B cell (primary cell): ENCODE data around the gene IMPA2. TPM values are rescaled to one million over a fixed set of nuclear protein-coding genes. Genes with fewer than 3 reads are reported as not detected.
A peak's percentile ranks its signal among the peaks of the same experiment; 100 is the strongest.

ENCODE experiments used
- ATAC-seq: fragments of 200-7000 bp; cut with Tn5 transposase; one replicate; pipeline ENCODE4 v1.10.0; 2021; ENCODE audit warnings: low read depth, mild to moderate bottlenecking, moderate number of reproducible peaks, moderate library complexity
- CTCF ChIA-PET: fragments of 350-600 bp; sonication (Branson Sonifier 250); formaldehyde crosslinking; loops from one replicate; lab custom pipeline; 2021; ENCODE audit warnings: antibody characterized with exemption, inconsistent platforms; lab: Charles Lee
- POLR2A ChIA-PET: fragments of 350-600 bp; sonication (Branson Sonifier 250); formaldehyde crosslinking; loops from one replicate; lab custom pipeline; 2021; ENCODE audit warnings: antibody characterized with exemption; lab: Charles Lee
- DNase-seq: peaks from one replicate; pipeline ENCODE4 v3.0.0; 2013
- H2AFZ ChIP-seq: 2 replicates; pipeline ENCODE4 v1.6.1; 2012; ENCODE audit warnings: mild to moderate bottlenecking, low read depth, low read length; ENCODE audit not compliant: insufficient read depth, poor library complexity, severe bottlenecking
- H3K27ac ChIP-seq, 2 donors: 1 replicate in 1 of 2; 2 replicates in 1 of 2; pipeline ENCODE4 v1.5.1; 2012 to 2013; ENCODE audit warnings: low read length in 2 of 2, mild to moderate bottlenecking in 2 of 2, moderate library complexity in 1 of 2
- H3K27me3 ChIP-seq, 4 experiments: fragments of 200-600 bp in 1 of 4; sonication (generic) in 1 of 4; replicated peaks in 1 of 4; 1 replicate in 2 of 4; 2 replicates in 2 of 4; pipeline versions ENCODE4 v1.6.1 to v1.7.0; 2013 to 2016; ENCODE audit warnings: low read length in 3 of 4, mild to moderate bottlenecking in 2 of 4, mixed read lengths in 1 of 4, moderate library complexity in 1 of 4; ENCODE audit not compliant: insufficient read depth in 4 of 4, control insufficient read depth in 3 of 4; ENCODE audit errors: control extremely low read depth in 1 of 4
- H3K36me3 ChIP-seq, 2 experiments: replicated peaks in 1 of 2; 1 replicate in 1 of 2; 2 replicates in 1 of 2; pipeline versions ENCODE4 v1.6.1 to v1.7.1; 2013; ENCODE audit warnings: low read length in 1 of 2; ENCODE audit not compliant: insufficient read depth in 2 of 2, control insufficient read depth in 1 of 2; ENCODE audit errors: control extremely low read depth in 1 of 2, extremely low read depth in 1 of 2
- H3K4me1 ChIP-seq, 2 donors: fragments of 200-600 bp in 1 of 2; sonication (generic) in 1 of 2; 1 replicate in 1 of 2; 2 replicates in 1 of 2; pipeline versions ENCODE4 v1.5.1 to v1.6.1; 2013 to 2017; ENCODE audit warnings: low read length in 2 of 2; ENCODE audit not compliant: control insufficient read depth in 2 of 2, insufficient read depth in 2 of 2
- H3K4me2 ChIP-seq: replicated peaks from 2 replicates; pipeline ENCODE3; 2012; ENCODE audit warnings: mild to moderate bottlenecking, low read depth, low read length; ENCODE audit not compliant: poor library complexity, severe bottlenecking
- H3K4me3 ChIP-seq, 5 experiments: fragments of 200-600 bp in 1 of 5; sonication (generic) in 1 of 5; 1 replicate in 3 of 5; 2 replicates in 2 of 5; pipeline versions ENCODE4 v1.5.1 to v1.7.0; 2011 to 2016; ENCODE audit warnings: low read length in 4 of 5, mild to moderate bottlenecking in 4 of 5, low read depth in 2 of 5, control low read depth in 1 of 5, moderate library complexity in 1 of 5; ENCODE audit not compliant: insufficient read depth in 1 of 5; ENCODE audit errors: control extremely low read depth in 1 of 5, extremely low read depth in 1 of 5
- H3K79me2 ChIP-seq: fragments of 200-600 bp; sonication (generic); one replicate; pipeline ENCODE4 v1.6.0; 2016; ENCODE audit warnings: low read length; ENCODE audit not compliant: control insufficient read depth, insufficient read depth
- H3K9ac ChIP-seq: fragments of 200-600 bp; sonication (generic); 2 replicates; pipeline ENCODE4 v1.6.1; 2017; ENCODE audit warnings: mild to moderate bottlenecking, low read length, moderate library complexity
- H3K9me3 ChIP-seq, 3 donors: one replicate each; pipeline versions ENCODE4 v1.6.1 to v1.7.1; 2013; ENCODE audit warnings: low read length in 2 of 3; ENCODE audit not compliant: control insufficient read depth in 2 of 3, insufficient read depth in 1 of 3; ENCODE audit errors: control extremely low read depth in 1 of 3
- H4K20me1 ChIP-seq: 2 replicates; pipeline ENCODE4 v1.6.0; 2012; ENCODE audit warnings: mild to moderate bottlenecking, low read length; ENCODE audit not compliant: insufficient read depth, control insufficient read depth, poor library complexity, severe bottlenecking
- H3K27ac Mint-ChIP-seq: one replicate; pipeline ENCODE4 v1.8.0; 2021; ENCODE audit warnings: mixed read lengths
- H3K27me3 Mint-ChIP-seq: one replicate; pipeline ENCODE4 v1.8.0; 2021; ENCODE audit warnings: mixed read lengths
- H3K4me1 Mint-ChIP-seq: one replicate; pipeline ENCODE4 v1.8.0; 2021; ENCODE audit warnings: mixed read lengths
- H3K4me3 Mint-ChIP-seq: one replicate; pipeline ENCODE4 v1.8.0; 2021; ENCODE audit warnings: mixed read lengths
- H3K9me3 Mint-ChIP-seq: one replicate; pipeline ENCODE4 v1.8.0; 2022; ENCODE audit warnings: mixed read lengths; ENCODE audit not compliant: insufficient read depth
- CTCF ChIP-seq: fragments of 200-600 bp; IDR thresholded peaks from one replicate; pipeline ENCODE4 v1.8.0; 2022; ENCODE audit warnings: antibody characterized with exemption, mild to moderate bottlenecking
- EZH2 ChIP-seq: IDR thresholded peaks from 2 replicates; pipeline ENCODE4 v1.6.1; 2012; ENCODE audit warnings: borderline replicate concordance, low read depth, mild to moderate bottlenecking, moderate library complexity, low read length; ENCODE audit not compliant: insufficient read depth, poor library complexity, severe bottlenecking
- WGBS: methylation state at CpG from one replicate; pipeline ENCODE4 v1.1.5; 2013; ENCODE audit warnings: missing lambda C conversion rate; ENCODE audit not compliant: insufficient coverage; 5-methylcytosine and 5-hydroxymethylcytosine counted together
- intact Hi-C: fragments of 100-400 bp; cut with micrococcal nuclease; formaldehyde crosslinking; loops from one replicate; pipeline ENCODE4 v1.10.0; 2022
- polyA plus RNA-seq: library from polyadenylated mRNA; depleted of rRNA; stranded (reverse); fragments of >200 nt; gene quantifications from 2 replicates; pipeline ENCODE4 v1.2.3, GENCODE V29; 2012
- total RNA-seq, 2 donors: library from RNA; stranded (reverse); fragments of 120-200 nt in 1 of 2; gene quantifications; 1 replicate in 1 of 2; 2 replicates in 1 of 2; pipeline versions ENCODE4 v1.2.3 to v1.2.4, GENCODE V29; 2013 to 2022

The IMPA2 gene
- total and polyA plus RNA-seq, 2 donors (not counting 1 experiment from before 2014, with no cell fraction given), result 8.0 to 11.7 TPM

GRCh38 chr18:11946756-11947155, 34.6 kb upstream of the IMPA2 start:
- DNase-seq, result no peak
- ATAC-seq, result no peak
- 64% methylated on average over 2 of the region's 3 CpGs for WGBS
- Histone ChIP-seq H3K79me2 (no peaks in the 10 kb centered on the region), H3K9me3 (no peaks in the 10 kb centered on the region), H3K27me3 (no peaks in the 10 kb centered on the region), H3K4me3 (peak overlapping the region in 4 of 5 experiments; percentile 56 to 65 (median 60)), H3K4me1 (peaks cover 0 to 13% of the 10 kb centered on the region in 2 donors), H3K27ac (peak overlapping the region in 1 of 2 donors; percentile 60), H3K4me2 (peak overlapping the region; percentile 86), H2AFZ (peak overlapping the region; percentile 84), H4K20me1 (no peaks in the 10 kb centered on the region), H3K36me3 (no peaks in the 10 kb centered on the region), H3K9ac (peak overlapping the region; percentile 57)
- ChIA-PET CTCF (interaction anchor here (1.4 to 4.8 kb wide), 4 partner anchors 8 to 92 kb away, joined by 4 to 40 read pairs (median 6); no protein-coding TSS in a partner anchor), POLR2A (interaction anchor here (1.7 kb wide), 1 partner anchor 34 kb away, joined by 13 read pairs; the partner anchor contains the start of gene IMPA2)
- intact Hi-C loops, result loop anchor here (1.0 kb wide), 1 partner anchor 35 kb away; the partner anchor contains the start of gene IMPA2
- Mint-ChIP-seq H3K9me3 (no peaks in the 10 kb centered on the region), H3K27me3 (no peaks in the 10 kb centered on the region), H3K27ac (peak overlapping the region; percentile 41), H3K4me1 (peaks cover 11% of the 10 kb centered on the region), H3K4me3 (peak overlapping the region; percentile 55)
- TF ChIP-seq EZH2 (no peak), CTCF (no peak)
